NCI-H1048 (cell line): ENCODE data around the gene CHRM4.

Source experiments
- DNase-seq: peaks from one replicate; lab custom pipeline; 2025; lab: John Stamatoyannopoulos, UW

CHRM4 gene

DNA sequence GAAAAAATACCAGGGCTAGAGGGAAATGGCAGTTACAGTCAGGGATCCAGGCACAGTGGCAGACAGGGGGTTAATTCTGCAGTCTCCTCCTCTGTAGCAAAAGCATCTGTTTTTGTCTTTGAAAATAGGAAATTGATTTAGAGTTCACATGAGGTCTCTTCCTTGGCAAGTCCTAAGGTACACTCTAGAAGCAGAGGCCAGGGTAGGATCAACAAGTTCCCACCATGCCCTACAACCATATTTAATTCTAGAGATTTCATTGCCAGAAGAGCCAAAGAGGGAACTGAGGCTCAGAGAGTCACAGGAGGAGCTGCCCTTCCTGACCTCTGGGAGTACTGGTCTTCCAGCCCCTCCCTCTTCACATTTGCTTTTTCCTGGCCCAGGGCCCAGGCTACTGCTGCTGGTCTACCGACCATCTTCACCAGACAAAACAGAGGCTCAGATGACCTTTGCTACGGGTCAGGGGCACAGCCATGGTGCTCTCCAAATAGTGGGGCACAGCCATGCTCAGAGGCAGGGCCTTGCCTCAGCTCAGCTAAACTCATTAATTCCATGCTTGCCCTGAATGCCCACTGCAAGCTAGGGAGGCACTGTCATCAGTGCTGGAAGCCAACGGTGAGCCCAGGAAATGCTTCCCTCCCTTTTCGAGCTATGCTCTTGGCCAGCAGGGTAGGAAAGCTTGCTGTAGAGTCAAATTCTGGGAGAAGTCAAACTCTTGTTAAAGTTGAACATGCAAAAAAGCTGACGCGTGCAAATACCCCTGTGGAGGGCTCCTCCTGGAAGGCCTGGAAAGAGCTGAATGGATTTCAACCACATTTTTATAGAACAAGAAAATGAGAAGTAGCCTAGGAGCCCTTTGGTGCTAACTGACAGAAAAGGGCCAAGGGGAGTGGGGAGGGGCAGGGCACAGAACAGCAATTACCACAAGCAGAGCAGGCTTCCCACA, 11.7 kb upstream of the CHRM4 start:
- no peak for DNase-seq

DNA sequence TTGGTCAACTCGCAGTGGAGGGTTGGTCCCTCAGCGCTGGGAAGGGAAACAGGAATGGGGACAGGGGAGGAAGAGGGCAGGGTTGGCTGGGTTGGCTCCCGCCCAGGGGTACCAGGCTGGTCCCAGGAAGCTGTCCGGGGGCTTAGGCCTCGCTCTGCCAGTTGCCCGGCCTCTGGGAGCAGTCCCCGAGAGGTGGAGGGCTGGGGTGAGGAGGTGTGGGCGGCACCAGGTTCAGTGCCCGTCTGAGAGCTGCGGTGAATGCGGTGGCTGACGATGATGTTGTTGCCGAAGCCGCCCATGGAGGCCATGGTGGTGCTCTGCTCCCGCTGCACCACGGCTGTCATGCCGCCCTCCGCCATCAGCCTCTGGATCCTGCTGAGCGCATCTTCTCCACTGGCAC, 6.0 kb upstream of the CHRM4 start:
- DNase-seq: no peak

DNA sequence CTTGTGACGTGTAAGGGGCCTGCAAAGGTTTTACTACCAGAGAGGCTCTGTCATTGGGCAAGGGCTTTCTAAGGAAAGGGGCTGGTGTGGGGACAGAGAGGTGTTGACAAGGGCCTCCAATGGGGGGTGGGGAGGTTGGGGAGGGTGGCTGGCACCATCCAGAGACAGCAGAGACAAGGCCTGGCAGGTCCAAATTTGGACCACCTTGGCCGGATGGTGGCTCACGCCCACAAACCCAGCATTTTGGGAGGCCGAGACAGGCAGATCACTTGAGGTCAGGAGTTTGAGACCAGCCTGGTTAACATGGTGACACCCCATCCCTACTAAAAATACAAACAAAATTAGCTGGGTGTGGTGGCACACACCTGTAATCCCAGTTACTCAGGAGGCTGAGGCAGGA, 2.2 kb upstream of the CHRM4 start:
- no peak for DNase-seq

DNA sequence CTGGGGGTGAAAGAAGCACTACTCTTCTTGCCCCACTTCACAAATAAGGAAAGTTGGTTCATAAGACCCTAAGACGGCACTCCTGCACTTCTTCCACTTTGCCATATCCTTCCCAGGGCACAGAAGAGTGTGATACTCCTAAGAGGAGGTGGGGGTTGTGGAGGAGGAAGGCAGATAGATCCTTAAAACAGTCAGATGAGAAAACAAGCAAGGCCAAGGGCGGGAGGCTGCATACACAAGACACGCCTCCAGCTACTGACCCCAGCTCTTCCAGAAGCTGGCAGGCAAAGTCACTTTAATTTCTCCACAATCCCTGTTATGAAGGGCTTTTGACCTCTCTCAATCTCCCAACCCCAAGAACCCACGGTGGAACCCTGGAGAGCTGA, 1.6 kb upstream of the CHRM4 start:
- no peak for DNase-seq

DNA sequence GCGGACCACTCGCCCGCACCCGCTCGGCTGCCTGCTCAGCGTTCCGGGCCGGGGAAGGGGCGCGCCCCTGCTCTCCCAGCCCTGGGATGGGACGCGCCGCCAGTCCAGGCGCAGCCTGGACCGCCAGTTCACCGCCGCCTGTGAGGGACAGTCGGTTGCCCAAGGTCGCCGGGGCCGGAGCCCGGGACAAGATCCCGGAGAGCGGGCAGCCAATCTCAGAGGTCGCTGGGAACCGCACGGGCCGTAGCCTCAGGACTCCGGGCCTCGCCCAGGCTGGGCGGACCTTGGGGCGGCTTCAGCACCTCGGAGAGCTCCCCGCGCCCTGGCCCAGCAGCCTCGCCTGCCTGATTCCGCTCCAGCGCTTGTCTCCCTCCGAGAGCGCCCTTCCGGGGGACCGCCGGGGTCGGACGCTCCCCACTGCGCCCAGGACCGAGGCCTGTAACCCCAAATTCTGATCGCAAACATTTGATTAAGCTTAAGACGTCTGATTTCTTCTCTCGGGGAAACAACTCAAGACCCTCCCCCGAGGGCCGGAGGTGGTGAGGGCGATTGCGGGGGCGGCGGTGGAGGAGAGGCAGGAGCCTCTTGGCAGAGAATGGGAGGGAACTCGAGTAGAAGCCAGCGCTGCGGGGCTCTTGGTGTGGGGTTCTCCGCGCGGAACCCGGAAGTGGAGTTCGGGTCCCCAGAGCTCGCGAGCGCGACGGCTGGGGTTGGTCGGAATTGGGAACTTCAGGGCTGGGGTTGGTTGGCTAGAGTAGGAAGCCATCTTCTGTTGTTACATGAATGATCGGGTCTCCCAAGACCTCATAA, 1.1 kb upstream of the CHRM4 start:
- DNase-seq: no peak

DNA sequence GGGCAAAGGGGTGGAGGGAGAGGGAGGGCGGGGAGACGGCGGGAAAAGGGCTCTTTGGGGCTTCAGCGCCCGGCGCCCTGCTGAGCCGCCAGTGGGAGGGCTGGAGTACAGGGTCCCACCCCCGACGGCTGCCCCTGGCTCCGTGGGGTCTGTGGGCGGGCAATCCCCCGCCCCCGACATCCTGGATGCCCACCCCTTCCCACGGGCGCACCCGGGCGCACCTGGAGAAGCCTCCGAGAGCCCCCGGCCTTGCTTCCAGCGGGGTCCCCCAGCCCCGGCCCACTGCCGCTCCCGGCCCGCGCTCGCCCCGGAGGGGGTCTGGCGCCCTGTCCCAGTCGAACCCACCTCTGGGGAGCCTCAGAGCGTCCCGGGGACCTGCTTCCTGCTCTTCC, 394 bp downstream of the CHRM4 start:
- no peak for DNase-seq

DNA sequence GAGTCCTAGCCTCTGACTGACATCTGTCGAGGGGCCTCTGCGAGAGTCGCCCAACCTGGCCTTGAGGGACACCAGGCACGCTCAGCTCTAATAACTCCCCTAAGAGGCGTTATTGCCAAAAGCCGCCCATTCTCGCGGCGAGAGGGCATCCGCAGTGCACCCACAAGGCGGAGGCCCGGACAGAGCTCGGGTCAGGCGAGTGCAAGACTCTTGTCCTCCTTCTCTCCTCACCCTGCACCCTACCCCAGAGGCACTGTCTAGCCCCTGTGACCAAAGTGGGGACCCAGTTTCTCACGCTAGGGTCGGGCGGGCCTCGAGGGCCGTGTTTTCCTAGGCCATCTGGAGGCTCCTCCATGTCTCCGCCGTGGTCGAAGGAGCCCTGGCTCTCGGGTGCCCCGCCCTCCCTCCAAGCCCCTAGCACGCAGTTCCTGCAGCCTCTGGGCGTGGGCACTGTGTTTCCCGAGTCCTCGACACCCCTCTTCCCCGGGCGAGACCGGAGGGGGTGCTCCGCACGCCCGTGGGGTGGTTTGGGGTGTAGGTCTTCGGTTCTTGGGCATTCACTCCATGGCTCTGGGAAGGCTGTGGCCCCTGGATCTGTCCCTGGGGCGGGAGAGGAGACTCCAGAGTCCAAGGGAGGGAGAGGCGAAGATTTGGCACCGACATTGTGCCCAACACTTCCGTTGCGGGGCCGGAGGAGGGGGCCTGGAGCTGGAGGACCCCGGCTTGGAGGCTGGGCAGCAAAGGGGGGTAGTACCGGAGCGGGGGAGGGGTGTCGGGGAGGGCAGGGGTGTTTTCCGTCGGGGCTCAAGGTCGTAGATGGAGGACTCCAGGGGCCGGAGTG, 1.0 kb downstream of the CHRM4 start:
- DNase-seq: no peak

DNA sequence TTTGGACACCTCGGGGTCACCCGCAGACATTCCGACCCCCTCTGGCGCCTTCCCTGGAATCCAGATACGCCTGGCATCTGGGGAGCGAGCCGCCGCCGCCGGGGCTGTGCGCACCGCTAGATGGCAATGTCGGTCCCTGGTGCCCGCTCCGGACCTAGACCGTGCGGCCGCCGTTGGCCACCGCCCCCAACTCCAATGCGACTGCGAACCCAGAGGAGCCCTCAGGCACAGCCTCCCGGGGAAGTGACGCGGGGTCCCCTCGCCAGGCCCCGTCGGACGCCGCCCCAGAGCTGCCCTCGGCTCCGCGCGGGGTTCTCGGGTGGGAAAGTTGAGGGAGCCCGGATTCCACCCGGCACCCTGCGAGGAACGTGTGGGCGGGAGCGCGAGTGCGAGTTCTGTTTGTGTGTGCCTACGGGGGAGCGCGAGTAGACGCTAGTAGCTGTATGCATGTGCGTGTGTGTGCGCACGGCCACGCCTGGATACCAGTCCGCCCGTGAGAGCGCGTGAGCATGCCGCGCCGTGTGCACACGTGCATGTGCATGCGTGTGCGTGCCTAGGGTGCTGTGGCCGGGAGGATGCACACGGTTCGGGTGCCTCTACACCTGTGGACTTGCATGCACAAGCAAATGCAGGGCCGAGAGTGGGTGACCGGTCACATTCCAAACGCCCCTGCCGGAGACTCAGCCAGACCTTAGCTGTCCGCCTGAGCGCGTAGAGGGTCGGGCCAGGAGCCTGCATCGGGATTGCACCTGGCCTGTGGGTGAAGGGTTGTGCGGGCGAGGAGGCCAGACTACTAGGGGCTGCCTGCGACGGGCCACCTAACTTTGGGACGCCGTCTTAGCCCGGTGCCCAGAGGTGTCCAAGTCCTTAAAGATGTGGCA, 1.9 kb downstream of the CHRM4 start:
- DNase-seq: no peak

DNA sequence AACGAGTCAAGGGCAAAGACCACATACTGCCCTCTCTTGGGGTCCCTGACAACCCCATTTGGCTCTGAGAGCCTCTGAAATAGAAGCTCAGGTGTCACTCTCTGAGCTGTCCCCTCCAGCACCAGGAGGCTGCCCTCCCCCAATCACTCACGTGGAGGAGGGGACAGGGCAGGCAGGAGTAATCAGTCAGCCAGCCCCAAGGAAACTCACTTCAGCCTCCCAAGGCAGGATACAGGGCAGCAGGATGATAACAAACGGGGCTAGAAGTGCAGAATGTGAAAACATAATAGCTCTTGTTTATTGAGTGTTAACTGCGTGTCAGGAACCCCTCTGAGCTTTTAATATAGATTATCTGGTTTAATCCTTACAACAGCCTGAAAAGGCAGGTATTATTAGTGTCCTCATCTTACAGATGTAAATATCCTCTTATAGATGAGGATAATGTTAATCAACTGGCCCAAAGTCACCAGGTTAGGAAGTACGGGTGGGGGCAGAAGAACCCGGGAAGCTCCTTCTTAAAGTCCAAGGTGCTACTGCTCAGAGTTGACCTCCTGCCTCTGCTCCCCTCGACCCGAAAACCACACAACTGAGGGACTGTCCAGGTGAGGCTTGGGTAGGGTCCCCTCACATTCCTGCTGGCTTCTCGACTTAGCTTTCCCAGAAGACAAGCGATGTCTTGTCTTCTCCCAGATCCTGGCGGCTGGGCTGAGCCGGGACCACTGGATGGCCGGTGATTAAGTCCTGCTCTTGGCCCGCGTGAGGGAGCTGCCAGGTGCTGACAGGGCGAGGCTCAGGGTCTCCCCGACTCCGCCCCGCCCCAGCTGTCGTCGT, 2.7 kb downstream of the CHRM4 start:
- DNase-seq: no peak

DNA sequence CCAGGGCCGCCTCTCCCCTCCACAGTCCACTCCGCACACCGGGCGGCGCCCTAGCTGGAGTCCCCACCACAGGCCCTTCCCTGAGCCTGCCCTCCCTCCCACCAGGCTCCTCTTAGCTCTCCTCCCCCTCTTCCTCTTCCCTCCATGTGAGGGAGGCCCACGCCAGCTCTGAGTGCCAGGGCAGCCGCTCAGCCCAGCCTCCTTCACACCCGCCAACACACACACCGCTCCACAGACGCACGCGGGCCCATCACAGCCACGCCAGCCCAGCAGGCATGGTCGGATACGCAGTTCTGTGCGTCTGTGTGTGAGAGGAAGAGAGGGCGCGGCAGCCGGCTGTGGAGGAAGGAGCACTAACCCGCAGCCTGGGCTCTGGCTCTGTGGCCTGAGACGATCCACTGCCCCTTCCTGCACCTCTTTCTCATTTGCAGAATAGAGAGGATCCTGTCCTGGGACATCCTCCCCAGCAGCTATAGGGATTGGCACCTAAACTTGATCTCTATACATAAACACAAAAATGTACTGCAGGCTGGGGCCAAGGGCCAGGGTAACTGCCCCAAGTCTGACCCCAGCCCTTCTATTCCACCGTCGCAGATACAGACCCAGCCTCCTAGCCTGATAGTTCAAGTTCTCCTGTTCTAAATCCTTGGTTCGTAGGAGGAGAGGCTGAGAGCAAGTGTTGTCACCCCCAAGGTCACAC, 3.5 kb downstream of the CHRM4 start:
- no peak for DNase-seq

DNA sequence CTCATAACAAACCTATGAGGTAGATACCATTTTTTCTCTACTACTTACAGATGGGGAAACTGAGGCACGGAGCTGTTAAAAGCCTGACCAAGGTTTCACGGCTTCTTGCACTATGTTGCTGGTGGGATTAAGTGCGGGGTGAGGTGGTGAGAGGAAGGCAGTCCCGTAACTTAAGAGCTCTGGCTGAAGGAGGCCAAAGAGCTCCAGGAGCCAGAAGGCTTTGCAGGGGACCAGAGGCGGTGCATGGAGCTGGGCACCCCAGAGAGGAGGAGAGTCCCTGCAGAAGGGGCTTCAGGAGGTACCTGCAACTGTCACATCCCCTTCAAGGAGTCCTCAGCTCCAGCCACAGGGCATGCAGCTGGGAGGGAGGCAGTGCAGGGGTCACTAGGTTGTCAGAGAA, 4.1 kb downstream of the CHRM4 start:
- DNase-seq: no peak

DNA sequence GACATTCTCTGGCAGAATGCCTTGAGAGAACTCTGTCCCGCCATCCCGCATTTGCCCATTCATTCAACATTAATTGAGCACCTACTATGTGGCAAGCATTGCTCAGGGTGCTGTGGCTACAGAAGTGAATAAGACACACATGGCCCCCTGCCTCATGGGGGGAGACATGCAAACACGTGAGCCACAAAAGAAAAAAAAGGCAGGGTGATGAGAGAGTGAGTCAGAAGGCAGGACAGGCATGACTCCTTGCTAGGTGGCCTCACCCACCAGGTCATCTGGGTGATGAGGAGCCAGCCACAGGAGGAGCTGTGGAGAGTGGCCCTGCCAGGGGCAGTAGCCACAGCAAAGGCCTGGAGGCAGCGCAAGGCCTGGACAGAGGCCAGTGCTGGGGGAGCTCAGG, 4.9 kb downstream of the CHRM4 start:
- DNase-seq: no peak

DNA sequence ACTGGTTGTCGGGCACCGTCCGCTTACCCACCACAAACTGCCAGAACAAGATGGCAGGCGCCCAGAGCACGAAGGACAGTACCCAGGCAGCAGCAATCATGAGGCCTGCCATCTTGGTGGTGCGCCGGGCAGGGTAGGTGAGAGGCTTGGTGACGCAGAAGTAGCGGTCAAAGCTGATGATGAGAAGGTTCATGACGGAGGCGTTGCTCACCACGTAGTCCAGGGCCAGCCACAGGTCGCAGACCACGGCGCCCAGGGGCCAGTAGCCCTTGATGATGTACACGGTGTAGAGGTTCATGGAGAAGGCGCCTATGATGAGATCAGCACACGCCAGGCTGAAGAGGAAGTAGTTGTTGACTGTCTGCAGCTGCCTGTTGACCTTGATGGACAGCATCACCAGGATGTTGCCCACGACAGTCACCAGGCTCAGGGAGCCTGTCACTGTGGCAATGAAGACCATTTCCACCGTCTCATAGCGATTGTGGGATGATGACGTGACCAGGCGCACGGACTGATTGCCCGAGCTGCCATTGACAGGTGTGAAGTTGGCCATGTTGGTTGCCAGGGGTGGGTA, 5.5 kb downstream of the CHRM4 start:
- DNase-seq: no peak

DNA sequence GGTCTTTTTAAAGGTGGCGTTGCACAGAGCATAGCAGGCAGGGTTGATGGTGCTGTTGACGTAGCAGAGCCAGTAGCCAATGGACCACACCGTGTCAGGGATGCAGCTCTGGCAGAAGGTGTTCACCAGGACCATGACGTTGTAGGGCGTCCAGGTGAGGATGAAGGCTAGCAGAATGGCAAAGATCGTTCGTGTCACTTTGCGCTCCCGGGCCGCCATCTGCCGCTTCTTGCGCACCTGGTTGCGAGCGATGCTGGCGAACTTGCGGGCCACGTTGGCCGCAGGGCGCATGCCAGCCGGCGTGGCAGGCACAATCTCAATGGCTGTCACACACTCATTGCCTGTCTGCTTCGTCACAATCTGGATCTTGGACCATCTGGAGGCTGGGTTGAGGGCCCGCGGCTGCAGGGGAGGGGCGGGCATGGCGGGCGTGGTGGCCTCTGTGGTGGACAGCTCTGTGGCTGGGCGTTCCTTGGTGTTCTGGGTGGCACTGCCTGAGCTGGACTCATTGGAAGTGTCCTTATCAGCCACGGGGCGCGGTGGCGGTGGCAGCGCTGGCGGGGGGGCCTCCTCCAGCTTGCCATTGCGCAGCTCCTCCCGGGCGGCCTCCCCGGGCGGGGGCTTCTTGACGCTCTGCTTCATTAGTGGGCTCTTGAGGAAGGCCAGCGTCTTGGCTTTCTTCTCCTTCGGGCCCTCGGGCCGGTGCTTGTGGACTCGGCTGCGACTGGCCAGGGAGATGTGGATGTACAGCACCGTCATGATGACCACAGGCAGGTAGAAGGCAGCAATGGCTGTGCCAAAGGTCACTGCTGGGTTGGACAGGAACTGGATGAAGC, 6.2 kb downstream of the CHRM4 start:
- DNase-seq: no peak

DNA sequence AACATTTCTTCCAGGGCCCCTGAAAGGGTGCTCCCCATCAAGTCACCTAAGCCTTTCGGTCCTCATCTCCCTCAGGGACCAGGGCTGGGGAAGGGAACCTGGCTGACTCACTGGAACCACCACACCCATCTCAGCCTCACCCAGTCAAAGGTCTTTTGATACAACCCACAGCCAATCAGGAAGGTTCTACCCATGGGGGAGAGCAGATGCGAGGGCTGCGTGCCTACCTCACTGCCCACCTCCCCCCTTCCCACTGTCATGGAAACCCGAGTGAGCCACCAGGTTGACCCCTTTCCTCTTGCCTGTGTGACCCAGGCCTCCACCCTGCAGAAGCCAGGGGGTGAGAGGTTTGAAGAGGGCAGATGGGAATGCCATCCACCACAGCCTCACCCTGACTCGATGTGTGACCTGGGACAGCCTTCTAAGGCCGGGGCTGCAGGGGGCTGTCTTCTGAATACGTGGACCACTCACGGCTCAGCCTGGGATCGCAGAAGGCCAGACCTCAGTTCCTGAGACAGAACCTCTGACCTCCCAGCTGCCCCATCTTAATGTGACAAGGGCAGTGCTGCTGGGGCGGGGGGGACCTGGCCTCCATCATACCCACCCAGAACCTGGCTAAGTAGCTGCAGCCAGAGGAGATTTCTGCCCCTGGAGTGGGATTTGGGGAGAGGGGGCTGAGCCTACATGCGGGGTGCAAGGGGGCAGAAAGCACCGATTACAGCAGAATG, 7.4 kb downstream of the CHRM4 start:
- no peak for DNase-seq

DNA sequence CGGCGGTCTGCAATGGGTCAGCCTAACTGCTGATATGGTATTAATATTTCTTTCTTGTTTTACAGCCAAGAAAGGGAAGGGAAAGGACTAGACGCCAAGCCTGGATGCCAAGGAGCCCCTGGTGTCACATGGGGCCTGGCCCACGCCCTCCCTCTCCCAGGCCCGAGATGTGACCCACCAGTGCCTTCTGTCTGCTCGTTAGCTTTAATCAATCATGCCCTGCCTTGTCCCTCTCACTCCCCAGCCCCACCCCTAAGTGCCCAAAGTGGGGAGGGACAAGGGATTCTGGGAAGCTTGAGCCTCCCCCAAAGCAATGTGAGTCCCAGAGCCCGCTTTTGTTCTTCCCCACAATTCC, 8.2 kb downstream of the CHRM4 start:
- DNase-seq: no peak

DNA sequence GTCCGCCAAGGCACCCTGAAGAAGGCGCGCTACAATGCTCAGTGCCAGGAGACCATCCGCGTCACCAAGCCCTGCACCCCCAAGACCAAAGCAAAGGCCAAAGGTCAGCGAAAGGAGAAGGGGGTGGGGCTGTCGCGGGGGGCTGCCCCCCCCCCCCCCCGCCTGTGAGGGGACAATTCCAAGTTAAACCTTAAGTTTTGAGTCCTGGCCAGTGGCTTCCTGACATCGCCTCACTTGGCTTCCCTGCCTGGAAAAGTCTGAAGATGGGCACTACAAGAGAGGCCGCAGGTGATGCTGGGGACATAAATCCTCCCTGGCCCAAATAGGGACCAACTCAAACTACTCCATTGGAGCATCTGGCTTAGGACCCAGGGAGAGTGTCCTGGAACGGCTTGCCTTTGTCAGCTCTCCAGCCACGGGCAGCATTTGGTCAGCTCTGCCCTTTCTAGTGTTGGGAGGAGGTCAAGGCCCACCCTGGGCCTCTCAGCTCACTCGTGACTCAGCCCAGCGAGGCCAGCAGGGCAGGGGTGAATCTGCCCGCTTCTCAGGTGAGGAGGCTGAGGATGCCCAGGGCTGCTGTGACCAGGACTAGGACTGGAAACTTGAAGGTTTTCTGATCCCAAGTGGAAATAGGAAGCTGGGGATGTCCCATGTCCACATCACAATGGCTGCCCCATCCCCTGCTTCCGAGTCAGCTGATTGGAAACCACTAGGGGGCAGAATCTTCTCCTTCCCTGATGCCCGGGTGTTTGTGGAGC, 8.8 kb downstream of the CHRM4 start:
- no peak for DNase-seq
